GM13976 (cell line): Measurements from ENCODE around the gene COL9A1.

ENCODE experiments used
- DNase-seq: peaks from one replicate; pipeline ENCODE4 v3.0.0; 2012; ENCODE audit warnings: low spot score
- CTCF ChIP-seq: IDR thresholded peaks from 2 replicates; pipeline ENCODE4 v1.5.1; 2012; ENCODE audit warnings: borderline replicate concordance, mild to moderate bottlenecking; ENCODE audit not compliant: insufficient read depth; ENCODE audit errors: extremely low read depth, missing control alignments, control extremely low read depth
- in situ Hi-C: fragments of 300-500 bp; cut with MboI; formaldehyde crosslinking; loops from one replicate; pipeline ENCODE4 v1.12.0; 2022; ENCODE audit warnings: low sequenced_read_pairs, mixed read lengths, inconsistent platforms; ENCODE audit not compliant: unreplicated experiment

COL9A1 gene

GRCh38 chr6:70186461-70186860 lies 116.4 kb downstream of the COL9A1 start:
- DNase-seq, result no peak
- TF ChIP-seq CTCF, result no peak
- in situ Hi-C loops, result no loop called here

GRCh38 chr6:70184723-70185122 lies 118.2 kb downstream of the COL9A1 start:
- in situ Hi-C loops, result no loop called here
- DNase-seq, result no peak
- TF ChIP-seq CTCF, result no peak

- DNase-seq, result no peak
- no peak for TF ChIP-seq CTCF
- in situ Hi-C loops, result no loop called here
Measured at GRCh38 chr6:70183538-70183937, 119.3 kb downstream of the COL9A1 start.

- in situ Hi-C loops, result no loop called here
Measured at GRCh38 chr6:70180901-70181599, 121.8 kb downstream of the COL9A1 start.

GRCh38 chr6:70180183-70180900 lies 122.5 kb downstream of the COL9A1 start:
- in situ Hi-C loops, result no loop called here
- DNase-seq, result no peak
- no peak for TF ChIP-seq CTCF

More at GRCh38 chr6:70180901-70181599, 121.8 kb downstream of the COL9A1 start:
- TF ChIP-seq CTCF, result no peak
- no peak for DNase-seq

- in situ Hi-C loops, result no loop called here
- TF ChIP-seq CTCF, result no peak
- DNase-seq, result no peak
Measured at GRCh38 chr6:70176842-70177550, 125.9 kb downstream of the COL9A1 start.
